Fibroblast of skin of abdomen (primary cell): ENCODE results near the gene HECW1.
A peak's percentile ranks its signal among the peaks of the same experiment; 100 is the strongest.
"Not testable (repeated sequence)": the region's sequence is repeated elsewhere in the genome, so short reads cannot be mapped to it uniquely, and the experiment has no call there.

ENCODE experiments used
- DNase-seq: peaks from one replicate; pipeline ENCODE4 v3.0.0-alpha.2; 2013

Gene HECW1

DNA sequence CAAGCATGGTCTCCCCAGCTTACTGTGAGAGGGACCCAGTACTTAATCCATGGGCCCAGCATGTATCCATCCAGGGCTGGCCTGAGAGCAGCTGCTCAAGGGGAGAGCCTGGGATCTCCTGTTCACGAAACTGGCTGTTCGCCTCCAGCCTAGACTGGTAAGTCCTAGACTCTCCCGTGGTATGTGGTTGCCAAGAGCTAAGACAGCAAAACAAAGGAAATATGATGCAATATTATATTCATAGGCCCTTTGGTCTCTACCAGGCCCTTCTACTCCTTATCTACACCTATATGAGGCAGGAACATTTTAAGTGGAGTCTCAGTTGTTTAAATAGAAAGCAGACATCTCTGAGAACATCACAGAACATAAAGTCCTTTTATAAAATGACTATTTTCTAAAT is 441.6 kb downstream of the HECW1 start:
- peak; percentile 43 for DNase-seq

DNA sequence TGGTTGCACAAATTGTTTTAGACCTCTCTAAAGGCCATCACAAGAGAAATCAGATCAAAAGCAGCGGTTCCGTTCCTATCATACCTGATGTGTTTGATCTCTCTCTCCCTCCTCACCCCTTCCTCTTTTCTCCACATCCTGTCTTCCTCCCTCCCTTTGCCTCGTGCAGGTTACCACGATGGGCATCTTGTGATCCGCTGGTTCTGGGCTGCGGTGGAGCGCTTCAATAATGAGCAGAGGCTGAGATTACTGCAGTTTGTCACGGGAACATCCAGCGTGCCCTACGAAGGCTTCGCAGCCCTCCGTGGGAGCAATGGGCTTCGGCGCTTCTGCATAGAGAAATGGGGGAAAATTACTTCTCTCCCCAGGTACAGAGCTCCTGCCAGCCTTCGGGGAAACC is 442.0 kb downstream of the HECW1 start:
- no peak for DNase-seq

- DNase-seq: no peak
Observed at GRCh38 chr7:43557831-43558495, 445.5 kb downstream of the HECW1 start.

- DNase-seq: no peak
Observed at GRCh38 chr7:43559171-43559945, 446.9 kb downstream of the HECW1 start.

DNA sequence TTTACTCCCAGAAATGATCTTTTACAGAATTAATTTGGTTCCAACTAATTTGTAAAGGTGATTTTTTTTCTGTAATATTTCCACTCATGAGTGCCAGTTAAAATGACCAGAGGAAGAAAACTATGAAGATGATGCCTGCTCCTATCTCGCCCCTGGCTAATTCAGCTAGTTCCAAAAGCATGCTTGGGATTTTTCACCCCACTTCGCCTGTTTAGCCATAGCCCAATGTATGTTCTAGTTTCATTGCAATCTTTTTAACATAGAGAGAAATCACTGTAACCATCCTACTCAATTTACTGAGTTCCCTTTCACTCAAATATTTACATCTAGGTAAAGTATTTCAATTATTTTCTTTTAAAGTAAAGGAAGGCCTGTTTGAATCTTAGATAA is 447.5 kb downstream of the HECW1 start:
- no peak for DNase-seq

- no peak for DNase-seq
Observed at GRCh38 chr7:43560742-43561330, 448.4 kb downstream of the HECW1 start.

- DNase-seq: no peak
Observed at GRCh38 chr7:43562383-43562782, 449.9 kb downstream of the HECW1 start.

GRCh38 chr7:43565786-43566185 is 453.3 kb downstream of the HECW1 start:
- peak; percentile 67 for DNase-seq

DNA sequence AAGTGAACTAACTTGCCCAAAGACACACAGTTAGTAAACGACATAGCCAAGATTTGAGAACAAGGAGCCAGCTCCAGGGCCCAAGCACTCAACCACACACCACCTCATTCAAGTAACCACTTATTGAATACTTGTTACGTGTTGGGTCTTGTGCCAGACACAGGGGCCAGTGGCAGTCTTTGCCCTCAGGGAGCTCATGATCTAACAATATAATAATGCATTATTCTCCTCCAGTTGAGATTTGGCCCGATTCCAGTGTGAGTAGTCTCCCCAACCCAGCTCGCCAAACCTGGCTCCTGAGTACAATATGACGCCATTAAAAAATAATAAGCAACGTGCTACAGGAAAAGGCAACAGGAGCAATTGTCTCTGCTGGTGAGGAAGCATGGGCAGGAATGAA is 456.1 kb downstream of the HECW1 start:
- DNase-seq: no peak

- peak; percentile 60 for DNase-seq
Observed at GRCh38 chr7:43569424-43569823, 457.0 kb downstream of the HECW1 start.

DNA sequence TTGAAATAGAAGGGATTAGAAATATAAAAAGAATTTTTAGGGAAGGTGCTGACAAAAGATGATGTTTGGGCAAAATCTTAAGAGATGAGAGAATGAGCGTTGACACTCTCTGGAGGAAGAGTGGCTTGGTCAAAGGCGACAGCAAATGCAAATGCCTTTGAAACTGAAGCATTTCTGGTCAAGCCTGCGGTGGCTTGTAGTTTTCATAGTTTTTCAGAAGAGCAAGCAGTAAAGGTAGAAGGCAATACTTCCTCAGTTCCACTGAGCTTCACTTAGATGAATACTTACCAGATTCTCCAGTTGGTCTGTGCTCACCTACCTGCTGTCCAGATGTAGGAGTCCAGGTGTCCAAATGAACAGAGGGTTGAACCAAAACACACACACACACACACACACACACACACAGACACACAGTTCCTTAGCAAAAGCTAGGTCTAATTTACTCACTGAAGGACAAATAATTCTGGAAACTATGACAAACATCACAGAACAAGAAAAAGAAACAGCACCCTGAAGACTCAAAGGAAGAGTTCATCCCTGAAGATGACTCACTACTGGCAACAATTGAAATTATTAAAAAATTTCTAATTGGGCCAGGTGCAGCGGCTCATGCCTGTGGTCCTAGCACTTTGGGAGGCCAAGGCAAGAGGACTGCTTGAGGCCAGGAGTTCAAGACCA is 458.4 kb downstream of the HECW1 start:
- no peak for DNase-seq

- DNase-seq: peak; percentile 99
Observed at GRCh38 chr7:43572516-43573049, 460.1 kb downstream of the HECW1 start.

DNA sequence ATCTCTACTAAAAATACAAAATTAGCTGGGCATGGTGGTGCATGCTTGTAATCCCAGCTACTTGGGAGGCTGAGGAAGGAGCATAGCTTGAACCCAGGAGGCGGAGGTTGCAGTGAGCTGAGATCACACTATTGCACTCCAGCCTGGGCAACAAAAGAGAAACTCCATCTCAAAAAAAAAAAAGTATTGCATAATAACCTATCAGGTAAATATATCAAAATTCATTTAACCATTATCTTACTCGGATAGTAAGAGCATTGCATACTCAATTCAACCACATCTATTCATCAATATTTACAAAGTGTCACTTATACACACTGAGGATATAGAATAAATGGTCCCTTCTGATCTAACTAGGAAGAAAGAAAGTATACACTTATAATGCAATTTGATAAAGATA is 461.4 kb downstream of the HECW1 start:
- not testable (repeated sequence) for DNase-seq

- DNase-seq: no peak
Observed at GRCh38 chr7:43575506-43575905, 463.1 kb downstream of the HECW1 start.

DNA sequence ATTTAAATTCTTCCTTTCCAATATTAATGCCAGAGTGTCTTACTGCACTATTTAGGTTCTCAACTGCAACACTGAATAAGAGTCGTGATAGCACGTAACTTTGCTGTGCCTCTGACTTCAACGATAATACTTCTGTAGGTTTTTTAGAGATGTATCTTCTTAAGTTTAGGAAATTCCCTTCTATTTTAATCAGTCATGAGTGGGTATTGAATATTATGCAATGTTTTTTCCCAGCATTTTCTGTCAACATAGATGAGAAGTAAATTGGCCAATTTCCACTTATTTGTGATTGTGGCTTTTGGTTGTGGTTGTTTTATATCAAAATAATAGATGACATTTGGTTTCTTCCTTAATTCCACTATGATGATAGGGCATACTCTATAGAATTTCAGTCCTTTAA is 463.8 kb downstream of the HECW1 start:
- no peak for DNase-seq

DNA sequence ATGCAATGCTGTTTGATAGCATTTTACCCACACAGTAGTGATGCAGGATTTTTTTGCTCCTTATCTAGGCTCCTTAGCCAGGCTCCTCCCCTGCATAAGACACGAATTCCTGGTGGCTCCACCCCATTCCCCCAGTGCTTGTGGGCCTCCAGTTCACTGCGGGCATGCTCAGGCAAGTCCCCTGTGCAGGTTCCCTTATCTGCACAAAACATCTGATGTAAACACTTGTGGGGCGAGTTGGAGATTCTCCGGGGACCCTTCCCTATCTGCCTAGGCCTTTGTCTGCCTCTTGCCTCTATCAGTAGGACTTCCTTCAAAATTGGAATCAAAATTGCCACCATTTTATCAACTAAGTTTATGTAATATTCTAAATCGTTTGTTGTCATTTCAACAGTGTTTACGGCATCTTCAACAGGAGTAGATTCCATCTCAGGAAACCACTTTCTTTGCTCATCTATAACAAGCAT is 465.1 kb downstream of the HECW1 start:
- no peak for DNase-seq

GRCh38 chr7:43582503-43583423 is 470.3 kb downstream of the HECW1 start, which contains the start of gene STK17A:
STK17A (plus strand) TSS chr7:43583108; CDS start chr7:43583244, 136 bp downstream.
- peak; percentile 89 for DNase-seq

- peak; percentile 47 for DNase-seq
Observed at GRCh38 chr7:43583424-43584194, 471.2 kb downstream of the HECW1 start.

- DNase-seq: peak; percentile 49
Observed at GRCh38 chr7:43584195-43584586, 471.7 kb downstream of the HECW1 start.

DNA sequence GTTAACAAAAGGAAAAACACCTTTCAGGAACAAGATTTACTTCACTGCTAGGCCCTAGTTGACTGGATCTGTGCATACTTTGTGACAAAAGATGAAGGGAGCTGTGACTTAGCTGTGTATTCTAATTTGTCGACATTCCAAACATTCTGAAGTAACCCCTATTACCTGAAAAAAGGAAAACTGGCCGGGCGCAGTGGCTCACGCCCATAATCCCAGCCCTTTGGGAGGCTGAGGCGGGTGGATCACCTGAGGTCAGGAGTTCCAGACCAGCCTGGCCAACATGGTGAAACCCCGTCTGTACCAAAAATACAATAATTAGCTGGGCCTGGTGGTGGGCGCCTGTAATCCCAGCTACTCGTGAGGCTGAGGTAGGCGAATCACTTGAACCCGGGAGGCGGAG is 472.3 kb downstream of the HECW1 start:
- DNase-seq: not testable (repeated sequence)

DNA sequence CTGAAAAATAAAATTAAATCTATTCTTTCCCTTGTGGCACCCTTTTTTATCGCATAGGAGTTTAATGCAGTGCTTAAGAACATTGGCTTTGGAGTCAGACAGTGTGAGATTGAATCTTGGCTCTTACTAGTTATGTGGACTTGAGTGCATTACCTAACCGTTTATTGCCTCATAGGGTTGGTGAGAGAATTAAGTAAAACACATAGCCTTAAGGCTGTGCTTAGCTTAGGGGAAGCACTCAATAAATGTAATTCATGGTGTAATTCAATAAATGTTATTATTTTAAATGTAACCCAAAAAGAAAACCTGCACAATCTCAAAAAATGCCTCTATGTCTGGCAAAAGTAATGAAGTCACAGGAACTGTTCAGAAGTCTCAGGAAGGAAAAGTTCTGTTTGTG is 473.1 kb downstream of the HECW1 start:
- DNase-seq: no peak
